Thyroid gland (tissue), 4 donors: ENCODE measurements around the gene ZNF516. TPM values are rescaled to one million over a fixed set of nuclear protein-coding genes. Genes with fewer than 3 reads are reported as not detected.

ENCODE experiments used
- DNase-seq, 2 donors: peaks; one replicate each; pipeline ENCODE4 v3.0.0-alpha.2; 2019
- H3K27ac ChIP-seq, 3 donors: fragments of 200-600 bp; sonication (generic); 1 replicate in 2 of 3; 2 replicates in 1 of 3; pipeline ENCODE4 v1.5.1; 2016 to 2019; ENCODE audit warnings: mild to moderate bottlenecking in 1 of 3, moderate library complexity in 1 of 3
- H3K27me3 ChIP-seq: fragments of 200-600 bp; sonication (generic); one replicate; pipeline ENCODE4 v1.5.1; 2019
- H3K36me3 ChIP-seq, 2 donors: fragments of 200-600 bp; sonication (generic); one replicate each; pipeline ENCODE4 v1.5.1; 2016 to 2019
- H3K4me1 ChIP-seq, 2 donors: fragments of 200-600 bp; sonication (generic); one replicate each; pipeline ENCODE4 v1.5.1; 2017 to 2019
- H3K4me3 ChIP-seq, 3 donors: fragments of 200-600 bp; sonication (generic); replicated peaks in 1 of 3; 1 replicate in 2 of 3; 2 replicates in 1 of 3; pipeline ENCODE4 v1.5.1; 2016; ENCODE audit warnings: mild to moderate bottlenecking in 1 of 3
- H3K9me3 ChIP-seq: fragments of 200-600 bp; sonication (generic); one replicate; pipeline ENCODE4 v1.5.1; 2017
- POLR2A ChIP-seq, 2 donors: fragments of 450-650 bp; IDR thresholded peaks; one replicate each; pipeline ENCODE4 v1.6.1; 2017; ENCODE audit warnings: antibody characterized with exemption in 2 of 2, mild to moderate bottlenecking in 2 of 2, moderate library complexity in 1 of 2
- WGBS, 2 donors: methylation state at CpG; one replicate each; pipeline ENCODE4 v1.1.5; 2017; 5-methylcytosine and 5-hydroxymethylcytosine counted together
- intact Hi-C: fragments of 100-400 bp; cut with DNase I; formaldehyde crosslinking; loops from one replicate; pipeline ENCODE4 v1.15.1; 2023
- total RNA-seq, 4 donors: library from RNA; depleted of rRNA; stranded (reverse); fragments of >200 nt; gene quantifications; one replicate each; pipeline ENCODE4 v1.2.3, GENCODE V29; 2016
- TF ChIP-seq, protein P1 (sequence below), 6 experiments: fragments of 200-600 bp in 3 of 6; fragments of 450-650 bp in 3 of 6; sonication (generic) in 3 of 6; IDR thresholded peaks; one replicate each; pipeline ENCODE4 v1.5.1; 2016 to 2019; ENCODE audit warnings: antibody characterized with exemption in 6 of 6, mild to moderate bottlenecking in 2 of 6, inconsistent platforms in 1 of 6, moderate library complexity in 1 of 6

ZNF516 gene
- total RNA-seq, 4 donors from 2014 or later = 25.4 to 44.8 (median 28.6) TPM

DNA sequence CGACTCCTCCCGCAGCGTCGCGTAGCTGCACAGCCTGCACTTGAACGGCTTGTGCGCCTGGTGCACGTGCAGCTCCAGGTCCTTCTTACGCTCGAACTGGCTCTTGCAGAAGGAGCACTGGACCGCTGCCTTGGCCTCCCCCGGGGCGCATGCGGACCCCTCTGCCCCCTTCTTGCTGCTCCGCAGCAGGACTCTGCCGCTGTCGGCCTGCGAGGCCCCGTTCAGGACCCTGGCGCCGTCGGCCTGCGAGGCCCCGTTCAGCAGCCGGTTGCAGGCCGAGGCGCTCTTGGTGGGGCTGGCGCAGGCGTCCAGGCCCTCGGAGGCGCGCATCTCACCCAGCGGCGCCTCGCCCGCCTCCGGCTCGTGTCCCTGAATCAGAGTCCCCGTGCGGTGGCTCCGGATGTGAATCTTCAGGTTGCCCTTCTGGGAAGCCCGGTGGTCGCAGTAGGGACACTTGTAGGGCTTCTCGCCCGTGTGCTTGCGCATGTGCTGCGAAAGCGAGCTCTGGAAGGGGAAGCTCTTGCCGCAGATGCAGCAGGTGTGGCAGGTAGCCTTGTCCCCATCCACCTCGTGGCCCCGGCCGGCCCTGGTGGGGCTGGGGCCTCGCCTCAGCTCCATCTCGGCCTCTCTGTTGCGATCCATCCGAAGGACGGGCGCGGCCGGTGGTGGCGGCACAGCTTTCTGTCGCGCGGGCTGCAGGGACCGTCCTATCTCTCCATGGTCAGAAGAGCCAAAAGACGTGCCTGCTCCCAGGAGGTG lies 52.5 kb downstream of the ZNF516 start:
- Histone ChIP-seq H3K4me1 (no peaks in the 10 kb centered on the region), H3K27ac (no peak overlapping the region), H3K9me3 (no peaks in the 10 kb centered on the region), H3K4me3 (no peak overlapping the region), H3K36me3 (peaks cover 13 to 20% of the 10 kb centered on the region in 2 donors), H3K27me3 (no peaks in the 10 kb centered on the region)
- intact Hi-C loops = no loop called here
- DNase-seq = no peak
- WGBS, 2 donors = 96 to 97% methylated on average over 44 to 56 of the region's 66 CpGs
- TF ChIP-seq, protein P1, sequence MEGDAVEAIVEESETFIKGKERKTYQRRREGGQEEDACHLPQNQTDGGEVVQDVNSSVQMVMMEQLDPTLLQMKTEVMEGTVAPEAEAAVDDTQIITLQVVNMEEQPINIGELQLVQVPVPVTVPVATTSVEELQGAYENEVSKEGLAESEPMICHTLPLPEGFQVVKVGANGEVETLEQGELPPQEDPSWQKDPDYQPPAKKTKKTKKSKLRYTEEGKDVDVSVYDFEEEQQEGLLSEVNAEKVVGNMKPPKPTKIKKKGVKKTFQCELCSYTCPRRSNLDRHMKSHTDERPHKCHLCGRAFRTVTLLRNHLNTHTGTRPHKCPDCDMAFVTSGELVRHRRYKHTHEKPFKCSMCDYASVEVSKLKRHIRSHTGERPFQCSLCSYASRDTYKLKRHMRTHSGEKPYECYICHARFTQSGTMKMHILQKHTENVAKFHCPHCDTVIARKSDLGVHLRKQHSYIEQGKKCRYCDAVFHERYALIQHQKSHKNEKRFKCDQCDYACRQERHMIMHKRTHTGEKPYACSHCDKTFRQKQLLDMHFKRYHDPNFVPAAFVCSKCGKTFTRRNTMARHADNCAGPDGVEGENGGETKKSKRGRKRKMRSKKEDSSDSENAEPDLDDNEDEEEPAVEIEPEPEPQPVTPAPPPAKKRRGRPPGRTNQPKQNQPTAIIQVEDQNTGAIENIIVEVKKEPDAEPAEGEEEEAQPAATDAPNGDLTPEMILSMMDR (IDR thresholded peaks at IDR 0.05) = no peak
- no peak for TF ChIP-seq POLR2A (IDR thresholded peaks at IDR 0.05)

GRCh38 chr18:76441668-76442412 lies 53.2 kb downstream of the ZNF516 start:
- H3K4me1 ChIP-seq = no peaks in the 10 kb centered on the region
- no peak overlapping the region for H3K4me3 ChIP-seq
- intact Hi-C loops = no loop called here
- H3K9me3 ChIP-seq = no peaks in the 10 kb centered on the region
- no peak overlapping the region for H3K27ac ChIP-seq
- no peaks in the 10 kb centered on the region for H3K27me3 ChIP-seq
- DNase-seq = no peak
- TF ChIP-seq, protein P1 (IDR thresholded peaks at IDR 0.05) = no peak
- TF ChIP-seq POLR2A (IDR thresholded peaks at IDR 0.05) = no peak
- H3K36me3 ChIP-seq = peaks cover 13 to 20% of the 10 kb centered on the region in 2 donors
- 95 to 97% methylated on average over 49 to 53 of the region's 65 CpGs for WGBS, 2 donors

DNA sequence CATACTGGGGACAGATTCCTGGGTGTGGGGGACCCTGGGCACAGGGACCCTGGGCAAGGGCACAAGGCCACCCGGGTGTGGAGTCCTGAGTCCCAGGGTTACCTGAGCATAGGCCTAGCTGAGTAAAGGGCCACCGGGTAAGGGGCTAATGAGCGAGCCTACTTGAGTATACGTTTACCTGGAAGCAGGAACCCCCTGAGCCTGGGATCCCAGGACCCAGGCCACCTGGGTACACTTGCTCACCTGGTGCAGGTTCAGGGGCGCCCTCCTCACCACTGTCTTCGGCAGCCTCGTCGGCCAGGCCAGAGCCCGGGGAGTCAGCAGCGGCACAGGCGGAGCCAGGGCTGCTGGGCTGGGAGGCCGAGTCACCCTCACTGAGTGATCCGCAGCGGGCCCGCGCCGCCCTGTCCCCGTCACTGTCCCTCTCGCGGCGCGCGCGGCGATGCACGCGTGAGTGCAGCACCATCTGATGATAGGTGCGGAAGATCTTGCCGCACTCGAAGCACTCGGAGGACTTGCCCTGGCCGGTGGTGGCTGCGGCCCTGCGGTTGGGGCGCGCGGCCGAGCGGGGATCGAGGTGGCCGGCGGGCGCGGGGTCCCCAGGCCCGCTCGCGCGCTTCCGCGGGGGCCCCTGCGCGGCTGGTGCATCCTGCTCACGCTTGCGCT lies 53.9 kb downstream of the ZNF516 start:
- intact Hi-C loops = no loop called here
- no peaks in the 10 kb centered on the region for H3K4me1 ChIP-seq

DNA sequence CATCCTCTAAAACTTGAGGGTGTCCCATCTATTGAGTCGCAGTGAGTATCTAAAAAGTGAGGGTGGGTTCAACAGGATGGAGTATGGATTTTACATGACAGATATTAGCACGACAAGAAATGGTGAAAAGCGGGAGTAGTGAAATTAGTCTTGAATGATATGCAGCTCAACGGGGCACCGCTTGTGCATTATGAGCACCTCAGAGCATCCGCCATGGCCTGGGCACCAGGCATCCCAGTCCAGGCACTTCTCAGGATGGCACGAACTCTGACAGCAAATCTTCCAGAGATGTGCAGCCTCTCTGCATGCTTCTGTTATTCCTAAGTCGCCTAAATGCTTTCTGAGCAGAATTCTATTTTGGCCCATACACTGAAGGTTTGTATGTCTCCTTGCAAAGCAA lies 57.1 kb downstream of the ZNF516 start:
- no peaks in the 10 kb centered on the region for H3K27me3 ChIP-seq
- intact Hi-C loops = no loop called here
- H3K9me3 ChIP-seq = no peaks in the 10 kb centered on the region
- no peak overlapping the region for H3K27ac ChIP-seq
- no peak for DNase-seq
- H3K4me3 ChIP-seq = no peak overlapping the region
- WGBS, 2 donors = 93 to 94% methylated on average over 8 of the region's 8 CpGs
- TF ChIP-seq POLR2A (IDR thresholded peaks at IDR 0.05) = no peak
- TF ChIP-seq, protein P1 (IDR thresholded peaks at IDR 0.05) = no peak
- no peaks in the 10 kb centered on the region for H3K4me1 ChIP-seq
- peaks cover 13 to 20% of the 10 kb centered on the region in 2 donors for H3K36me3 ChIP-seq

More for the DNA sequence above, 53.9 kb downstream of the ZNF516 start:
- no peak for TF ChIP-seq POLR2A (IDR thresholded peaks at IDR 0.05)
- TF ChIP-seq, protein P1 (IDR thresholded peaks at IDR 0.05) = no peak
- H3K9me3 ChIP-seq = no peaks in the 10 kb centered on the region
- no peak overlapping the region for H3K4me3 ChIP-seq
- DNase-seq = no peak
- no peaks in the 10 kb centered on the region for H3K27me3 ChIP-seq
- peaks cover 13 to 20% of the 10 kb centered on the region in 2 donors for H3K36me3 ChIP-seq
- WGBS, 2 donors = 97 to 99% methylated on average over 26 to 44 of the region's 54 CpGs
- no peak overlapping the region for H3K27ac ChIP-seq
